HepG2 (cell line): Measurements from ENCODE around the gene TNC. TPM values are rescaled to one million over a fixed set of nuclear protein-coding genes. Genes with fewer than 3 reads are reported as not detected.

Experiments
- ATAC-seq: fragments of 200-7000 bp; cut with Tn5 transposase; 3 replicates; pipeline ENCODE4 v1.9.1; 2020; ENCODE audit warnings: mild to moderate bottlenecking, moderate library complexity
- BruUV-seq: library from RNA; stranded (reverse); fragments of 400-500 nt; replicated peaks from 2 replicates; lab custom pipeline; 2021; lab: Mats Ljungman, UMichigan
- CTCF ChIA-PET: fragments of 300-600 bp; formaldehyde crosslinking; extraction: SDS; loops from one replicate; lab custom pipeline; 2021; ENCODE audit warnings: low total read pairs, inconsistent platforms, low intra/inter-chr PET ratio; lab: Yijun Ruan, JAX
- POLR2A ChIA-PET: fragments of 350-600 bp; sonication (Branson Sonifier 250); formaldehyde crosslinking; loops from one replicate; lab custom pipeline; 2020; ENCODE audit warnings: antibody characterized with exemption, inconsistent platforms; lab: Yijun Ruan, JAX
- DNase-seq: peaks from one replicate; pipeline ENCODE4 v3.0.0-alpha.2; 2015; ENCODE audit warnings: low spot score
- FAIRE-seq: peaks from 3 replicates; lab custom pipeline; 2011; peaks lifted over from hg19 to GRCh38; lab: Jason Lieb, UNC
- H2AFZ ChIP-seq: one replicate; pipeline ENCODE4 v1.6.1; 2011; ENCODE audit warnings: low read length, inconsistent platforms
- H3K27ac ChIP-seq: fragments of 300-600 bp; 3 replicates; pipeline ENCODE4 v1.8.0; 2011; ENCODE audit warnings: mixed run types, mild to moderate bottlenecking, mixed read lengths, low read length, inconsistent platforms; ENCODE audit not compliant: insufficient read depth; ENCODE audit errors: extremely low read length
- H3K27me3 ChIP-seq, 2 experiments: fragments of 200-600 bp in 1 of 2; 2 replicates in 1 of 2; 3 replicates in 1 of 2; pipeline versions ENCODE4 v1.6.0 to v1.8.0; 2011; ENCODE audit warnings: low read length in 2 of 2, mild to moderate bottlenecking in 2 of 2, moderate library complexity in 2 of 2, inconsistent platforms in 1 of 2; ENCODE audit not compliant: insufficient read depth in 2 of 2, control insufficient read depth in 1 of 2
- H3K36me3 ChIP-seq, 2 experiments: fragments of 200-600 bp in 1 of 2; replicated peaks in 1 of 2; 2 replicates in 1 of 2; 3 replicates in 1 of 2; pipeline versions ENCODE4 v1.5.1 to v1.8.0; 2011; ENCODE audit warnings: low read length in 2 of 2, inconsistent platforms in 1 of 2; ENCODE audit not compliant: insufficient read depth in 2 of 2, control insufficient read depth in 1 of 2
- H3K4me1 ChIP-seq: 2 replicates; pipeline ENCODE4 v1.5.1; 2012; ENCODE audit warnings: low read length, inconsistent platforms; ENCODE audit not compliant: insufficient read depth
- H3K4me2 ChIP-seq: 2 replicates; pipeline ENCODE4 v1.6.0; 2011; ENCODE audit warnings: low read depth, low read length, inconsistent platforms
- H3K4me3 ChIP-seq, 3 experiments: fragments of 200-600 bp in 1 of 3; sonication (generic), shearing (Covaris generic) in 1 of 3; replicated peaks in 1 of 3; 2 replicates each; pipeline ENCODE4 v1.5.1; 2011 to 2016; ENCODE audit warnings: low read length in 3 of 3, inconsistent platforms in 2 of 3, low read depth in 2 of 3, mild to moderate bottlenecking in 2 of 3, control low read depth in 1 of 3, mixed read lengths in 1 of 3; ENCODE audit not compliant: insufficient read depth in 1 of 3
- H3K79me2 ChIP-seq: one replicate; pipeline ENCODE4 v1.6.1; 2011; ENCODE audit warnings: low read length, inconsistent platforms; ENCODE audit not compliant: insufficient read depth
- H3K9ac ChIP-seq: 2 replicates; pipeline ENCODE4 v1.6.0; 2011; ENCODE audit warnings: mild to moderate bottlenecking, low read depth, low read length, inconsistent platforms; ENCODE audit not compliant: insufficient read depth
- H3K9me3 ChIP-seq: 2 replicates; pipeline ENCODE4 v1.5.1; 2012; ENCODE audit warnings: mild to moderate bottlenecking, low read length
- H4K20me1 ChIP-seq: 2 replicates; pipeline ENCODE4 v1.6.0; 2011; ENCODE audit warnings: inconsistent platforms, mild to moderate bottlenecking, low read length, moderate library complexity; ENCODE audit not compliant: insufficient read depth
- AKAP8 ChIP-seq: sonication (generic); formaldehyde crosslinking; IDR thresholded peaks from 2 replicates; pipeline ENCODE4 v1.5.1; 2020; ENCODE audit warnings: mild to moderate bottlenecking, missing genetic modification reagents
- CERS6 ChIP-seq: sonication (generic); formaldehyde crosslinking; IDR thresholded peaks from 2 replicates; pipeline ENCODE4 v1.5.0; 2020; ENCODE audit warnings: missing genetic modification reagents
- DNMT3B ChIP-seq: conservative IDR thresholded peaks from 2 replicates; pipeline ENCODE4 v1.6.1; 2016; ENCODE audit warnings: missing biosample characterization, control low read depth
- IKZF1 ChIP-seq: fragments of 450-650 bp; IDR thresholded peaks from 2 replicates; pipeline ENCODE4 v1.7.1; 2016
- IKZF4 ChIP-seq: sonication (generic); formaldehyde crosslinking; IDR thresholded peaks from 2 replicates; pipeline ENCODE4 v1.5.1; 2020; ENCODE audit warnings: borderline replicate concordance, mild to moderate bottlenecking, low read depth, missing genetic modification reagents; ENCODE audit errors: not compliant biosample characterization
- IRF1 ChIP-seq: sonication (generic); formaldehyde crosslinking; IDR thresholded peaks from 2 replicates; pipeline ENCODE4 v1.4.0; 2020; ENCODE audit warnings: low read depth, mild to moderate bottlenecking, missing genetic modification reagents
- RAD51 ChIP-seq: fragments of 450-650 bp; IDR thresholded peaks from 2 replicates; pipeline ENCODE4 v1.6.1; 2016; ENCODE audit warnings: borderline replicate concordance
- SKIL ChIP-seq: sonication (generic); formaldehyde crosslinking; IDR thresholded peaks from 2 replicates; pipeline ENCODE4 v1.8.0; 2022; ENCODE audit warnings: missing genetic modification reagents, mild to moderate bottlenecking, moderate library complexity, borderline replicate concordance
- STAT6 ChIP-seq: sonication (generic); formaldehyde crosslinking; IDR thresholded peaks from 2 replicates; pipeline ENCODE4 v1.4.0; 2020; ENCODE audit warnings: missing genetic modification reagents, mild to moderate bottlenecking, borderline replicate concordance
- ZNF605 ChIP-seq: sonication (generic); formaldehyde crosslinking; IDR thresholded peaks from 2 replicates; pipeline ENCODE4 v1.8.0; 2022; ENCODE audit warnings: mild to moderate bottlenecking, missing genetic modification reagents
- ZNF639 ChIP-seq: conservative IDR thresholded peaks from 2 replicates; pipeline ENCODE4 v1.6.1; 2018; ENCODE audit warnings: missing genetic modification reagents
- ZNF644 ChIP-seq: IDR thresholded peaks from 2 replicates; pipeline ENCODE4 v1.6.1; 2016; ENCODE audit warnings: low read depth
- ZSCAN30 ChIP-seq: sonication (generic); formaldehyde crosslinking; IDR thresholded peaks from 2 replicates; pipeline ENCODE4 v1.5.0; 2020; ENCODE audit warnings: mild to moderate bottlenecking, missing genetic modification reagents
- WGBS: methylation state at CpG from one replicate; pipeline ENCODE4 v1.1.6; 2017; ENCODE audit warnings: low lambda C conversion rate; 5-methylcytosine and 5-hydroxymethylcytosine counted together
- in situ Hi-C: cut with HindIII; loops from 2 replicates; pipeline ENCODE4 v1.10.0; 2017; ENCODE audit warnings: low pct_unique_long_range_greater_than_20kb; ENCODE audit not compliant: extremely low pct_ligation_motif_present
- intact Hi-C: fragments of 100-400 bp; cut with micrococcal nuclease; formaldehyde crosslinking; loops from one replicate; pipeline ENCODE4 v1.10.0; 2022; ENCODE audit not compliant: unreplicated experiment
- polyA plus RNA-seq, 8 experiments: library from polyadenylated mRNA; depleted of rRNA in 3 of 8; stranded (reverse) in 7 of 8; unstranded in 1 of 8; fragments of >200 nt; fragmentation: Illumina TruSeq in 4 of 8; extraction: Trizol in 4 of 8; gene quantifications; 2 replicates each; pipeline versions ENCODE4 v1.2.1 to v1.2.3, GENCODE V29; 2011 to 2016; ENCODE audit warnings: low read depth in 4 of 8, missing spikeins in 1 of 8, mixed read lengths in 1 of 8; ENCODE audit not compliant: insufficient read depth in 1 of 8
- total RNA-seq, 5 experiments: library from RNA; depleted of rRNA; stranded (reverse); fragments of >200 nt; fragmentation: Illumina TruSeq; extraction: Trizol; gene quantifications; 2 replicates each; pipeline ENCODE4 v1.2.3, GENCODE V29; 2016; ENCODE audit warnings: low read depth in 1 of 5

TNC gene
- total and polyA plus RNA-seq, 2 of the 13 experiments (the other 11 are each of a cell fraction or from before 2014, with no cell fraction given): not detected

GRCh38 chr9:115084709-115085108, 33.2 kb downstream of the TNC start:
- Histone ChIP-seq H3K9me3 (no peaks in the 10 kb centered on the region), H3K4me1 (no peaks in the 10 kb centered on the region), H3K4me3 (no peak overlapping the region), H3K27ac (no peak overlapping the region), H3K4me2 (no peak overlapping the region), H4K20me1 (no peaks in the 10 kb centered on the region), H3K9ac (no peak overlapping the region), H3K27me3 (peaks cover 1 to 5% of the 10 kb centered on the region in 2 experiments; a peak in 3 of 5 replicates), H3K36me3 (no peaks in the 10 kb centered on the region), H3K79me2 (no peaks in the 10 kb centered on the region), H2AFZ (no peak overlapping the region)
- TF ChIP-seq ZNF644 (CRISPR knock-in tag) (no peak), AKAP8 (CRISPR knock-in tag) (no peak), IRF1 (CRISPR knock-in tag) (no peak), ZNF605 (CRISPR knock-in tag) (no peak), IKZF4 (CRISPR knock-in tag) (no peak), SKIL (CRISPR knock-in tag) (no peak), ZSCAN30 (no peak), DNMT3B (CRISPR knock-in tag) (no peak), CERS6 (CRISPR knock-in tag) (no peak), ZNF639 (no peak), STAT6 (CRISPR knock-in tag) (no peak), IKZF1 (no peak), RAD51 (no peak)
- in situ Hi-C loops: no loop called here
- intact Hi-C loops: no loop called here
- no peak for DNase-seq
- POLR2A ChIA-PET: no interaction called here
- FAIRE-seq: no peak
- WGBS: 39% methylated on average over 3 of the region's 3 CpGs
- no peak for ATAC-seq
- CTCF ChIA-PET: no interaction called here
- BruUV-seq: no TSS peak
